Testis (tissue), 2 donors: ENCODE measurements around the gene CACNA2D3.

Experiments
- CTCF ChIP-seq, 3 experiments: fragments of 450-650 bp in 2 of 3; fragments of 200-600 bp in 1 of 3; sonication (generic) in 1 of 3; IDR thresholded peaks; one replicate each; pipeline ENCODE4 v1.5.1; 2016 to 2019; ENCODE audit warnings: antibody characterized with exemption in 3 of 3, mild to moderate bottlenecking in 2 of 3, moderate library complexity in 1 of 3
- POLR2A ChIP-seq: fragments of 450-650 bp; IDR thresholded peaks from one replicate; pipeline ENCODE4 v1.6.1; 2017; ENCODE audit warnings: antibody characterized with exemption, mild to moderate bottlenecking, moderate library complexity

GRCh38 chr3:54511766-54512365, 389.5 kb downstream of the CACNA2D3 start:
- no peak for TF ChIP-seq CTCF (IDR thresholded peaks at IDR 0.05)
- TF ChIP-seq POLR2A: no peak
